HL-60/S4 treated with retinoic acid at 250 ng/mL for 4 days and 3 days (cell line): ENCODE measurements around the gene TBX18.

Source experiments
- in situ Hi-C: fragments of 300-500 bp; cut with MboI; formaldehyde crosslinking; loops from 2 replicates; pipeline ENCODE4 v1.7.0; 2022; ENCODE audit warnings: low sequenced_read_pairs

The TBX18 gene

GRCh38 chr6:84764332-84765049 is at the start of gene TBX18:
TBX18 (minus strand) TSS chr6:84764598; CDS start chr6:84764181, 417 bp downstream.
- in situ Hi-C loops: no loop called here

- in situ Hi-C loops: no loop called here
Observed at GRCh38 chr6:84811351-84811750, 47.0 kb upstream of the TBX18 start.

- in situ Hi-C loops: no loop called here
Observed at GRCh38 chr6:84809455-84809854, 45.1 kb upstream of the TBX18 start.

GRCh38 chr6:84808491-84809061 is 44.2 kb upstream of the TBX18 start:
- in situ Hi-C loops: no loop called here

GRCh38 chr6:84805145-84805544 is 40.7 kb upstream of the TBX18 start:
- in situ Hi-C loops: no loop called here

GRCh38 chr6:84804720-84805119 is 40.3 kb upstream of the TBX18 start:
- in situ Hi-C loops: no loop called here

- in situ Hi-C loops: no loop called here
Observed at GRCh38 chr6:84801250-84801649, 36.9 kb upstream of the TBX18 start.

GRCh38 chr6:84798257-84798656 is 33.9 kb upstream of the TBX18 start:
- in situ Hi-C loops: no loop called here

- in situ Hi-C loops: no loop called here
Observed at GRCh38 chr6:84796343-84796742, 31.9 kb upstream of the TBX18 start.

GRCh38 chr6:84791927-84792326 is 27.5 kb upstream of the TBX18 start:
- in situ Hi-C loops: no loop called here

GRCh38 chr6:84791233-84791632 is 26.8 kb upstream of the TBX18 start:
- in situ Hi-C loops: no loop called here

- in situ Hi-C loops: no loop called here
Observed at GRCh38 chr6:84789170-84789569, 24.8 kb upstream of the TBX18 start.

- in situ Hi-C loops: no loop called here
Observed at GRCh38 chr6:84788689-84789088, 24.3 kb upstream of the TBX18 start.

GRCh38 chr6:84785671-84786070 is 21.3 kb upstream of the TBX18 start:
- in situ Hi-C loops: no loop called here

GRCh38 chr6:84779917-84780316 is 15.5 kb upstream of the TBX18 start:
- in situ Hi-C loops: no loop called here

GRCh38 chr6:84779380-84779779 is 15.0 kb upstream of the TBX18 start:
- in situ Hi-C loops: no loop called here

GRCh38 chr6:84777888-84778287 is 13.5 kb upstream of the TBX18 start:
- in situ Hi-C loops: no loop called here

- in situ Hi-C loops: no loop called here
Observed at GRCh38 chr6:84776392-84776791, 12.0 kb upstream of the TBX18 start.

GRCh38 chr6:84775751-84776150 is 11.4 kb upstream of the TBX18 start:
- in situ Hi-C loops: no loop called here

GRCh38 chr6:84774985-84775284 is 10.5 kb upstream of the TBX18 start:
- in situ Hi-C loops: no loop called here

- in situ Hi-C loops: no loop called here
Observed at GRCh38 chr6:84774157-84774984, 10.0 kb upstream of the TBX18 start.
